ENCODE results near the gene TRMT2A. TPM values are rescaled to one million over a fixed set of nuclear protein-coding genes. Genes with fewer than 3 reads are reported as not detected.

Gene TRMT2A
- total and polyA plus RNA-seq, 2 of the 8 experiments (the other 6 are each of a cell fraction or from before 2014, with no cell fraction given), result 44.9 to 50.3 TPM

DNA sequence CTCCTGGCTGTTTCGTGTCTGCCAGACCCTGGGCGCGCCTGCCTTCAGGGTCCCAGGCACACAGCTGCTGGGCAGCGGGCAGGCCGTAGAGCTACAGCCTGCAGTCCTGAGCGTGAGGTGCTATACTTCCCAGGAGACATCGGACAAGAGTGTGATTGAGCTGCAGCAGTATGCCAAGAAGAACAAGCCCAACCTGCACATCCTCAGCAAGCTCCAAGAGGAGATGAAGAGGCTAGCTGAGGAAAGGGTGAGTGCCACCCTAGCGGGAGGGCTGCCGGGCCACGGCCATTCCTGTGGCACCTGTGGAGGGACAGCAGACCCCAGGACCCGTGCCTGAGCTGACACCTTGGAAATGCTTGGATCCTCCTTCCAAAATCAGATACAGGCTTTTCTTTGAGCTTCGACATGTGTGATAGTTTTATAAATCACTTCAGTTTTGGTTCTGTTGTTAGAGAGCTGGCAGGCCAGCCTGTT, 8.2 kb downstream of the TRMT2A start (continued):
- TF ChIP-seq SUZ12 (IDR thresholded peaks at IDR 0.05; ENCODE audit: low read length), result no peak
- TF ChIP-seq, protein P1, sequence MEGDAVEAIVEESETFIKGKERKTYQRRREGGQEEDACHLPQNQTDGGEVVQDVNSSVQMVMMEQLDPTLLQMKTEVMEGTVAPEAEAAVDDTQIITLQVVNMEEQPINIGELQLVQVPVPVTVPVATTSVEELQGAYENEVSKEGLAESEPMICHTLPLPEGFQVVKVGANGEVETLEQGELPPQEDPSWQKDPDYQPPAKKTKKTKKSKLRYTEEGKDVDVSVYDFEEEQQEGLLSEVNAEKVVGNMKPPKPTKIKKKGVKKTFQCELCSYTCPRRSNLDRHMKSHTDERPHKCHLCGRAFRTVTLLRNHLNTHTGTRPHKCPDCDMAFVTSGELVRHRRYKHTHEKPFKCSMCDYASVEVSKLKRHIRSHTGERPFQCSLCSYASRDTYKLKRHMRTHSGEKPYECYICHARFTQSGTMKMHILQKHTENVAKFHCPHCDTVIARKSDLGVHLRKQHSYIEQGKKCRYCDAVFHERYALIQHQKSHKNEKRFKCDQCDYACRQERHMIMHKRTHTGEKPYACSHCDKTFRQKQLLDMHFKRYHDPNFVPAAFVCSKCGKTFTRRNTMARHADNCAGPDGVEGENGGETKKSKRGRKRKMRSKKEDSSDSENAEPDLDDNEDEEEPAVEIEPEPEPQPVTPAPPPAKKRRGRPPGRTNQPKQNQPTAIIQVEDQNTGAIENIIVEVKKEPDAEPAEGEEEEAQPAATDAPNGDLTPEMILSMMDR (IDR thresholded peaks at IDR 0.05; ENCODE audit: control extremely low read depth in 1 of 3, insufficient read depth in 1 of 3, low read depth in 1 of 3, low read length in 3 of 3), result no peak
- no peak for TF ChIP-seq RAD21 (IDR thresholded peaks at IDR 0.05 in 1 of 2, conservative IDR thresholded peaks at IDR 0.05 in 1 of 2; ENCODE audit: low read depth in 2 of 2, low read length in 2 of 2)
- TF ChIP-seq SAP30 (IDR thresholded peaks at IDR 0.05; ENCODE audit: insufficient read depth, insufficient replicate concordance, low read length), result no peak
- no peak for TF ChIP-seq JUN (IDR thresholded peaks at IDR 0.05; ENCODE audit: low read depth, low read length)
- no peak for TF ChIP-seq EP300 (IDR thresholded peaks at IDR 0.05; ENCODE audit: borderline replicate concordance in 1 of 2, low read depth in 2 of 2, low read length in 2 of 2)
- TF ChIP-seq YY1 (IDR thresholded peaks at IDR 0.05; ENCODE audit: low read depth, low read length), result no peak
